Measurements from ENCODE around the gene PUM1.

PUM1 gene

GRCh38 chr1:31022259-31022658 lies 43.3 kb downstream of the PUM1 start:
- no peak for DNase-seq (ENCODE audit: low spot score)

DNA sequence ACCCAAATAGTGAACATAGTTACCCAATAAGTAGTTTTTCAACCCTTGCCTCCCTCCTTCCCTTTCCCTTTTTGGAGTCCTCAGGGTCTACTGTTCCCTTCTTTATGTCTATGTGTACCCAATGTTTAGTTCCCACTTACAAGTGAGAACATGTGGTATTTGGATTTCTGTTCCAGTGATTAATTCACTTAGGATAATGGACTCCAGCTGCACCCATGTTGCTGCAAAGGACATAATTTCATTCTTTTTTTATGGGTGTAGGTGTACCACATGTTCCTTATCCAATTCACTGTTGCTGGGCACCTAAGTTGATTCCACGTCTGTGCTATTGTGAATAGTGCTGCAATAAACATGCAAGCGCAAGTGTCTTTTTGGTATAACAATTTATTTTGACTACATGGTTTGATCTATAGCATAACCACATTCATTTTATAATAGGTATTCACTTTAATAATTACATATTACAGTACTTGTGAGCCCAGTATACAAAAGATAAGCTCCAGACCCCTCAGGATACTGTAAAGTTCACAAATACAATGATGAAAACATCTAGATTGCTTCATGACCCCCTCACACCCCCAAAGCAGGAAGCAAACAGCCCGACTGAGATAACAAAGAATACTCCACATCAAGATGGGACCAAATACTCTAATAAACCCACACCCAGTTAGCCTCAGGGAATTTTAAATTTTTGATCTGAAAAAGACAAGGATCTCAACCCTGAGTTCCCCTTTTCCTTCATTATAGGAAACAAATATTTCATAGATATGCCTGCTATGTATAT lies 45.3 kb downstream of the PUM1 start:
- no peak for DNase-seq (ENCODE audit: low spot score)

- DNase-seq (ENCODE audit: low spot score) = no peak
Observed at GRCh38 chr1:31019401-31019800, 46.1 kb downstream of the PUM1 start.

DNA sequence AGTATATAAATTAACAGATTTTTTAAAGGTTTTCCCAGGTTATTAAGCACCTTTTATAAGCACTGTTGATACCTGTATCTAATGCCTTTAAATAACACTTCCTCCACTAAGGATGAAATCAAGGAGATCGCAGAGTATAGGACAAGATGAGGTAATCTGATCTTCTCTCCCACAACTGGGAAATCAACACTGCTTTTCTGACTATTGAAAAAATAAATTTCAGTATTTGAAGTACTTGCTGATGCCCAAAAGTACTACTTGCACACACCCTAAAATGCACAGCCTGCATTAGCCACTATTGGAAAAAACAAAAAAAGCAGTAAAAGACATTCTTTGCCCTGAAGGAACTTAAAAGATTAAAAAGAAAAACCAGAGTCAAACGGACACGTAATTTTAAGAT lies 48.6 kb downstream of the PUM1 start:
- no peak for DNase-seq (ENCODE audit: low spot score)

DNA sequence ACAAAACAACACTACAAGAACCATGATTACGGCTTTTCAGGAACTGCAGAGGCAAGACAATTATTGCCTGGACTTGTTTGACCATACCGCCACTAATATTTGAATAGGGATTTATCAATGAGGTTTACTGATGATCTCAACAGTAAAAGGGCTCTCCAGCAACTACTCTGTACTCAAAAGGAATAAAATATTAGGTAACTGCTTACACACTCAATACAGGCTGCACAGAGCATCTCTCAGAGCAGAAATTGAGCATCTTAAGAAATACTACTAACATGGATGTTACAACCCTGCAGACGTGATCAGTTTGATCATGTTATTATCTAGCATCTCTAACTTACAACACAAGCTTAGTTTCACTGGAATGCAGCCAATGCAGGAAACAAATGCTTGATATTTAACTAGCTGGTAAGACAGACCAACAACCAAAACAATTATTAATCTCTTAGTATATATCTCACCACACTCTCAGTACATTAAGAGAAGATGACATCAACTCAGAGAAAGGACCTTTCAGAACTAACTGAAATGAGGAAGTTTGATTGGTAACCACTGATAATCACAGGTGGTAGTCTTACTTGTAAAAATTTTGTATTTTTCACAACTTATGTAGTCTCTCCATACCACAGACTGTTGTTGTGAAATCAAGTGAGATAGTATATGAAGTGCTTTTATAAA lies 52.2 kb downstream of the PUM1 start:
- DNase-seq (ENCODE audit: low spot score) = no peak

GRCh38 chr1:31012210-31012924 lies 53.1 kb downstream of the PUM1 start:
- DNase-seq (ENCODE audit: low spot score) = no peak

DNA sequence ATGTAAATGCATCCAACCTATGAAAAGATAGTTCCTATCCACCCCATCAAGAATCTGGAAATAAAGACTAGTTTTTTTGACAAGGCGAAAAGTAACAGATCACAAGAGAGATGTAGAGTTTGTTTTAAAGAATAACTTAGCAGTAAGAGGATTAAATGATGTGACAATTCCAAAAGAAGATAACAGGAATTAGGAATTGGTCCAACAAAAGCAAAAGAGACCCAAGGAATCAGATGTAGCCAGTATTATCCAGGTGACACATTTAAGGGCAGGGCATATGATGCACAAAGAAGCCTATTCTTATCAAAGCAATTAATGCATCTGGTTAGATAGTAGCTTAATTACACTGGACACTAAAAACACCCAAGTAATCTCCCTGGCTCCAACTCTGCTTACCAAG lies 53.8 kb downstream of the PUM1 start:
- DNase-seq (ENCODE audit: low spot score) = no peak

DNA sequence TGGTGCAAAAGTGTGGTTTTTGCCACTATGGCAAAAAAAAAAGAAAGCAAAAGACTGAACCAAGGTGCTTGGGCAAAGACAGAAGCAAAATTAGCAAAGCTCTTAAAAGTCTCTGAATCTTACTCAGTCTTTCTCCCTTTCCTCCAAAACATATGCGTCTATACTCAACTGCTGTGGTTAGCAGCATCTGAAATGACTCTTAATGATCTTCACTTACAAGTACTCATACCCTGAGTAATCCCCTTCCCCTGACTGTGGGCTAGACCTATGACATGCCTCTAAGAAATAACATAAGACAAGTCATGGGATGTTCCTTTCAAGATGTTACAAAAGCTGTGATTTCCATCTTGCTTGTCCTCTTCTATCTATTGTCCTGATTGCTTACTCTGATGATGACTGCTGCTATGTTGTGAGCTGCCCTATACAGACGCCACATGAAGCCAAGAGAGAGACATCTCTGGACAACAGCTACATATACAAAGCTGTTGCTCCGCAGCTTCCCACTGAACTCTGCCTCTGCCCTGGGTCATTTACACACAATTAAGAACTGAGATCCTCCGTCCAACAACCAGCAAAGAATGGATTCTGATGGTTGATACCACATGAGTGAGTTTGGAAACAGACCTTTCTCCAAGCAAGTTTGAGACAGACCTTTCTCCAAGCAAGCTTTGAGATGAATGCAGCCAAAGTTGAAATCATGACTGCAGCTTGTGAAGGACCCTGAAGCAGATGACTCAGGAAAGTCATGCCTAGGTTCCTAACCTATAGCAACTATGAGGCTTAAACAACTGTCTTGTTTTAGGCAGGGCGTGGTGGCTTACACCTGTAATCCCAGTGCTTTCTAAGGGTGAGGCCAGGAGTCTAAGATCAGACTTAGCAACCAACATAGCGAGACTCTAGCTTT lies 55.2 kb downstream of the PUM1 start:
- DNase-seq (ENCODE audit: low spot score) = no peak

- no peak for DNase-seq (ENCODE audit: low spot score)
Observed at GRCh38 chr1:31007462-31007991, 58.0 kb downstream of the PUM1 start.

GRCh38 chr1:31006747-31007146 lies 58.8 kb downstream of the PUM1 start:
- no peak for DNase-seq (ENCODE audit: low spot score)

GRCh38 chr1:31005617-31006166 lies 59.8 kb downstream of the PUM1 start:
- no peak for DNase-seq (ENCODE audit: low spot score)

GRCh38 chr1:31005198-31005597 lies 60.3 kb downstream of the PUM1 start:
- DNase-seq (ENCODE audit: low spot score) = no peak

GRCh38 chr1:31004231-31004621 lies 61.3 kb downstream of the PUM1 start:
- no peak for DNase-seq (ENCODE audit: low spot score)

- DNase-seq (ENCODE audit: low spot score) = no peak
Observed at GRCh38 chr1:31003613-31004230, 61.8 kb downstream of the PUM1 start.

GRCh38 chr1:31000301-31000700 lies 65.2 kb downstream of the PUM1 start:
- no peak for DNase-seq (ENCODE audit: low spot score)

- DNase-seq (ENCODE audit: low spot score) = no peak
Observed at GRCh38 chr1:30998887-30999286, 66.6 kb downstream of the PUM1 start.

GRCh38 chr1:30998171-30998570 lies 67.3 kb downstream of the PUM1 start:
- no peak for DNase-seq (ENCODE audit: low spot score)

DNA sequence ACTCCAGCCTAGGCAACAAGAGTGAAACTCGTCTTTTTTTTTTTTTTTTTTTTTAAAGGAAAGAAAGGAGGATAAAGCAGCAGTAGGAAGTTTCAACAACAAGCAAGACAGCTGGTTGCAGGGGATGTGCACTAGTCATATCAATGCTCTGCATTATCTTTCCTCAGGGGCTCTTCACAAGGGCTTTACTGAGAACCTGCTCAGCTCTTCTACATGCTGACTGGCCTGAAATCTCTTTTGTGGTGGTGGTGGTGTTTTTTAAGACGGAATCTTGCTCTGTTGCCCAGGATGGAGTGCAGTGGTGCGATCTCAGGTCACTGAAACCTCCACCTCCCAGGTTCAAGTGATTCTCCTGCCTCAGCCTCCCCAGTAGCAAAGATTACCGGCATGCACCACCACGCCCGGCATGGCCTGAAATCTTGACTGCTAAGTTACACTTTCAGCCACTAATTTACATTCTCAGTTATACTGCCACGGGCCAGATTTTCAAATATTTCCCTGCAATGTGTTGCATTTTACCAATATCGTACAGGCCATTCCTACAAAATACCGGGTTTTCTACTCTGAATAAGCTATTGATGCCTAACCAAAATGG lies 68.0 kb downstream of the PUM1 start:
- no peak for DNase-seq (ENCODE audit: low spot score)

- no peak for DNase-seq (ENCODE audit: low spot score)
Observed at GRCh38 chr1:30995990-30996612, 69.4 kb downstream of the PUM1 start.

Data from pons (tissue), 1 donor.